ENCODE results near the gene CASTOR1.

The CASTOR1 gene

DNA sequence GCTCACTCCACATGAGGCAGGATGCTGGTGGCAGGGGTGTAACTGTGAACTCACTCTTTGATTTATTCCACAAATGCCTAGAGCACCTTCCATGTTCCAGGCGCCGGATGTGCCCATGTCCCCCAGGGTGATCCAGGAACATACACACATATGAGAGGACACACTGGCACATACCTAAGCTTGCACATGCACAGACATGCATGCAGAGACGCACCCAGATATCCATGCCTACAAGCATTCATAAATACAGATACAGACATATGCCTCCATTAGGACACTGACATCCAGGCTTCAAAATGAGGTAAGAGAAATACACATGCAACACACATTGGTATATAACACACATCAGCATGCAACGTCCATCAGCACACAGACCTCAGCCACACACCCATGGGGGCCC is 27.2 kb downstream of the CASTOR1 start:
- DNase-seq = no peak

DNA sequence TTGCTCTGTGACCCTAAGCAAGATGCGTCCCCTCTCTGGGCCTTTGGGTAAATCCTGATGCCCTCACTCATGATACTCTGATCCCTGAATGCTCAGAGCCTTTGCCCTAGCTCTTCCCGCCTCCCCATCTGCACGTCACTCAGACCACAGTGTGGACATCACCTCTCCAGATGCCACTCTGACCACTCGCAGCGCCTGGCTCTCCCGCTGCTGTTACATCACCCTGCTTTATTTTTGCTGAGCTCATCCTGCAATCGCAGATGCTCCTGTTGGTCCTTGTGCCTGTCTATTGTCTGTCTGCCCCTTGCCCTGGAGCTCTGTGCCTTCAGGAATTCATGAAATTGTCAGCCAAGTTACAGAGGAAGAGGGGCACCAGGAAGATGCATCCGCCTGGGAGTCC is 28.2 kb downstream of the CASTOR1 start:
- no peak for DNase-seq

GRCh38 chr22:30260682-30261081 is 28.6 kb downstream of the CASTOR1 start:
- no peak for DNase-seq

GRCh38 chr22:30260276-30260675 is 29.0 kb downstream of the CASTOR1 start:
- no peak for DNase-seq

DNA sequence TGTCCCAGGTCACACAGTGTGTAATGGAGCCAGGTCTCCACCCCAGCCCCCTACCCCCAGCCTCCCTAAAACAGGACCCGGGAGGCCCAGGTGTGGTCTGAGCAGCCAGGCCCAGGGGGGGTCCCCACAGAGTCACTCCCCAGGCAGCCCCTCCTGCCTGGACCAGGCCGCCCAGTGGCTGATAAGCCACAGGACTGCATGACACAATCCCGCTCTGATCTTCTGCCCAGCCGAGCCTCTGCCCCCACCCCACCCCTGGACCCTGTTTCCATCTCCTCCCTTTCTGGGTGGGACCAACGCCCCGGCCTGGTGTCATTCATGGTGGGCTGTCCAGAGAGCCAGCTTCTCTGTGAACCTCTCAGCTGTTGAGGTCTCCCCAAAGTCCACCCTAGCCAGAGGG is 35.0 kb downstream of the CASTOR1 start:
- no peak for DNase-seq

- DNase-seq = no peak
Measured at GRCh38 chr22:30253205-30253852, 36.0 kb downstream of the CASTOR1 start.

DNA sequence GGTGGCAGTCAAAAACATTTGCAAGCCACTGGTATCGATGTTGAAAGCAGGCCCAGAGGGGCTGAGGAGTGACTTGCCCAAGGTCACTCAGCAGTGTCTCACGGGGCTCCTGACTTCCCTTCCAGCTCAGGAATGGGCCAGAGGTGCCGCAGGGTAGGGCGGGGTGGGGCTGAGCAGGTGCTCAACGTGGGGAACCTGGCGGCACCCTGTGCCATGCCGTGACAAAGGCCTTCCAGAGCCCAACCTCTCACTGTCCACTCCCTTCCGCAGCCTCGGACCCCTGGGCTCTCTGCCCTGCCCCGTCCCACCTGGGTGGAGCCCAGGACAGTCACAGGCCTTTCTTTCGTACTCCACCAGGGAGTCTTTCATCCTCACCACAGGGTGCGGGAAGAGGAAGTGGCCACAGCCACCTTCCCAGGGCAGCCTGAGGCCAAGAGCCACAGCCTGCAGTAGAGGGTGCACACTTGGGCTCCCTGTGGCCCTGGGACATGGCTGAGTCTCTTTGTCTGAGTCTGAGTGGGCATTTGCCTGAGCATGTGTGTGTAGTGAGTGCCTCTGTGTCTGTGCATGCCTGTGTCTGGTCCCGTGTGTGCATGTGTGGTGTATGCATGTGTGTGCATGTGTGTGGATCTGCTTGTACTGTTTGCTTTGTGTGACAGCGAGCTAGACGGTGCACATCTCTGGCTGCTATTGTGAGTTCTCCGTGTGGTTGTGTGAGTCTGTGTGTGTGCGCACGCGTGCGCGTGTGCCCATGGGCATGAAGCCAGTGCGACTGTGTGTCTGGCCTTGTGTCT is 36.7 kb downstream of the CASTOR1 start:
- DNase-seq = no peak

GRCh38 chr22:30251711-30252110 is 37.6 kb downstream of the CASTOR1 start:
- no peak for DNase-seq

DNA sequence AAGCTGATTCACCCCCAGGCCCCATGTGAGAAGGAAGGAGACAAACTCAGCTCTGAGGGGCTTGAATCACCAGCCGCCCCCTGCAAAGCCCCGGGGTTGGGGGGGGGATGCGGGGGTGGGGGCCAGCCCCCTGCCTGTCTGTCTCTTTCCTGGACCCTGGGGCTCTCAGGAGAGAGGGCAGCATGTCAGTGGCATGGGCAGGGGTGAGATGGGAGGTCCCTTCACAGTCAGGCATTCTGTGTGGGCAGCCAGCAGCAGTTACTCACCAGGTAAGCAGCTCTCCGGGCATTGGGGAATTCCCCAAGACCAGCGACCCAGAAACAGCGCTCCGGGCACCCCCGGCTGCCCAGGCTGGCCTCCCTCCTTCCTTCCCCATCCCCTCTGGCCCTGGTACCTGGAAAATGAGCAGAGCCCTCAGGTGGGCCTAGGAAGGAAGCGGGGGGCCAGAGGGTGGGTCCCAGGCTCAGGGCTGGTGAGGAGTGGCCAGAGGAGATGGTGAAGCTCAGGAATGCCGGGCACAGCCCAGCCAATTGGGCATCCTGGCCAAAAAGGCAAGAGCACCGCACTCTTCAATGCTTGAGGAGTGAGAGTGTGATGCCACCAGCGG is 38.5 kb downstream of the CASTOR1 start:
- no peak for DNase-seq

GRCh38 chr22:30250039-30250565 is 39.2 kb downstream of the CASTOR1 start:
- no peak for DNase-seq

- no peak for DNase-seq
Measured at GRCh38 chr22:30249049-30250038, 40.0 kb downstream of the CASTOR1 start.

GRCh38 chr22:30248484-30248883 is 40.8 kb downstream of the CASTOR1 start:
- no peak for DNase-seq

- DNase-seq = no peak
Measured at GRCh38 chr22:30247974-30248373, 41.3 kb downstream of the CASTOR1 start.

DNA sequence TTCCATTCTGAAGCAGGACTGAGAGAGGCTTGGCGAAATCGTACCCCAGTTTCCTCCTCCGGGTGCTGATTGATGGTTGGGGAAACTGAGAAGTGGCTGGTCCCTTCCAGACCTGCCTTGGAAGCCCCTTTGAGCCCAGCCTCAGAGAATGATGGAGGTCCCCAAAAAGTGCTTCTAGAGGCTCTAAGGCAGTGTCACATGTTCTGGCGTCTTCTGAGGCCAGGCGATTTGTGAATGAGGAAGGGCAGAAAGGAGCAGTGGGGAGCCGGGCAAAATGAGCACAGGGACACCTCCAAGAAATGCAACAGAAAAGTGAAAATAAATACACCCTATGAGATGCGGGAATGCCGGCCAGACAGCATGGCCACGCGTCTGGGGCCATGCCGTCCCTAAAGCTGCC is 41.7 kb downstream of the CASTOR1 start:
- no peak for DNase-seq

DNA sequence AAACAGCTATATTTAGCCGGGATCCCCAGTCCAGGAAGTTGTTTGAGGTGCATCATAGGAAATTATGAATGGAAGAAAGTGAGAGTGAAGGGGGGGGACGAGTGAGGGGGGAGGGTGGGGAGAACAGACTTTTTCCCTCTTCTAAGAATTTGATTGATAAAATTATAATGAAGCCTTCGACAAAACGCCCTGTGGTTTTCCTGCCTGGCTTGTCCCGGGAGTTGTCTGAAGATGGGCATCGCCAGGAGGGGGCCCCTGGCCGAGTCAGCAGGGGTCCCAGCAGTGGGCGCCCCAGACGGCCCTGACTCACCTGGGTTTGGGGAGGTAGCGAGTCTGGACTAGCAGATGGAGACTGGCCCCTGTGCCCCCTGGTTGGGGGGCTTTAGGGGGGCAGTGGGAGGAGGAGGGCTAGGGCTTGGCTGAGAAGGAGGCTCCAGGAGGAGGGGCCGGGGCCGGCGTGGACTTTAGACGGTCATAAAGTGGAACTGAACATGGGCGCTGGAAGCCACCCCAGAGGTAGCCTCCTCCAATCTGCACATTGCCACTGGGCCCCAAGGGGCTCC is 42.4 kb downstream of the CASTOR1 start:
- DNase-seq = no peak

- DNase-seq = no peak
Measured at GRCh38 chr22:30245985-30246813, 43.1 kb downstream of the CASTOR1 start, which contains the start of gene LIF. TSS of gene LIF (minus strand) at chr22:30246759. CDS start at chr22:30246695, 64 bp downstream.

DNA sequence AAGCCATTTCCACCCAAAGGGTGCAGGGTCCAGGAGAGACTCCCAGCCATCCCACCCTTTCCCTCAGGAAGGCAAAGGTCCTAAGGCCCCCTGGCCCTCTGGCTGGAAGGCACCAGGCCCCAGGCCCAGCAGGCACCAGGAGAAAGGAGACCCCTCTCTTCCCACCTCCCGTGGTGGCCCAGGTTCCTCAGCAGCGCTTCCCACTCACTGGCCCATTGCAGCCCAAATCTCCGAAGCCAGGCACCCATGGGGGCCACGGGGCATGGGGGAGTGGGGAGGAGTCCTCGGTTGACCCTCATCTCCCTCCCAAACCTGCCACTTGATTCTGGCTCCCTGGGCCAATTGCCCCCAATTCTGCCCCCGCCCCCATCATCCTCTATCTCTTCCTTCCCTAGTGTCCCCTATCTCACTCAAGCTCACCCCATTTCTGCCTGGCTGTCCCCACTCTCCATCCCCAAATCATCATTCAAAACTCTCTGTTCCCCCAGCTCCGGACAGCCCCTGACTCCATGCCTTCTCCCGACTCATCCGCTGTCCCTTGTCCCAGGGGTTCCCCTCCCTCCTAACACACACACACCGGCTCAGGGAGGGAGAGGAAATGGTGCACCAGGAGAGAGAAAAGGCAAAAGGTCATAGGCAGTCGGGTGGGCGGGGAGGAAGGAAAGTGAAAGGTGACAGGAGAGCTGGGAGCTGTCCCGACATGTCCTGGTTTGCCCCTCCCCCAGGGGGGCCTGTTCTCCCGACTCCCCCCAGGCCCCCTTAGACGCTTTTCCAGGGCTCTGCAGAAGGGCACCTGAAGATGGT is 43.9 kb downstream of the CASTOR1 start:
- no peak for DNase-seq

GRCh38 chr22:30244641-30245040 is 44.7 kb downstream of the CASTOR1 start:
- DNase-seq = no peak

DNA sequence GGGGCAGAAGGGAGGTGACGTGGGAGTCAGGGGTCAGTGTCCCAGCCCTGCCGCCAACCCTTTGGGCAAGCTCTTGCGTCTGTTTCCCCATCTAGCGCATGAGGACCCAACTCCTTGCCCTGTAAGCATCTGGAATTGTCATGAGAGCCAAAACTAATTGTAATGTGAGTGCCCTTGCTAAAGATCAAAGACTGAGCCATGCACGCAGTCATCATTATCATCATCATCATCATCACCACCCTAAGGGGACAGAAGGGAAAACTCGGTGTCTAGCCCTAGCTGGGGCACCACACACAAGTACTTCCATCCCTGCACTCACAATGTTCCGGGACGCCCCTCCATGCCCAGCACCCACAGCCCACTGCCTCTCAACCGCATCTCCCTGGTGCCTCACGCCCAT is 45.2 kb downstream of the CASTOR1 start:
- DNase-seq = no peak

- no peak for DNase-seq
Measured at GRCh38 chr22:30243661-30244060, 45.6 kb downstream of the CASTOR1 start.

Data from GDM1 (cell line).